ENCODE results near the gene SESN3. TPM values are rescaled to one million over a fixed set of nuclear protein-coding genes. Genes with fewer than 3 reads are reported as not detected.

The SESN3 gene
- total RNA-seq, 1 donor from 2014 or later, result 4.7 TPM

DNA sequence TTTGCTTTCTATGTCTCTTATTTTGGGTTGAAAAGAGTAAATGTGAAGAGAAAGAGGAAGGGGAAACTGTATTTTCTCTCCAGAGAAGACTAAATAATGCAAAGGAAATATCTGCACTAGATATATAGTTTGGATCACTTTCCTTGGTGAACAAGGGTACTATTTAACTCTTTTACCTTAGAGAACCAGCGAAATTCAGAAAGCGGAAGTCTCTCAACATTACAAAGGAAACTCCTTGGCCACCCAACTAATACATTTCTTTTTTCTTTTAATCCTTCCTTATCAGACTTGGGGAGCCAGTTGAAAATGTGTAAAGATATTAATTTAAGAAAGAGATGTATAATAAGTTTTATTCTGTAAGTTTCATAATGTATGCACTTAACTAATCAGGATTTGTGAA lies 64.2 kb downstream of the SESN3 start:
- no peaks in the 10 kb centered on the region for H3K27me3 ChIP-seq (ENCODE audit: control insufficient read depth, insufficient read depth, low read length)
- no peak for DNase-seq (ENCODE audit: low read depth)
- H3K36me3 ChIP-seq (ENCODE audit: control insufficient read depth, insufficient read depth, low read length), result no peaks in the 10 kb centered on the region
- no peak overlapping the region for H3K4me3 ChIP-seq (ENCODE audit: low read depth, low read length)
- TF ChIP-seq, protein P1, sequence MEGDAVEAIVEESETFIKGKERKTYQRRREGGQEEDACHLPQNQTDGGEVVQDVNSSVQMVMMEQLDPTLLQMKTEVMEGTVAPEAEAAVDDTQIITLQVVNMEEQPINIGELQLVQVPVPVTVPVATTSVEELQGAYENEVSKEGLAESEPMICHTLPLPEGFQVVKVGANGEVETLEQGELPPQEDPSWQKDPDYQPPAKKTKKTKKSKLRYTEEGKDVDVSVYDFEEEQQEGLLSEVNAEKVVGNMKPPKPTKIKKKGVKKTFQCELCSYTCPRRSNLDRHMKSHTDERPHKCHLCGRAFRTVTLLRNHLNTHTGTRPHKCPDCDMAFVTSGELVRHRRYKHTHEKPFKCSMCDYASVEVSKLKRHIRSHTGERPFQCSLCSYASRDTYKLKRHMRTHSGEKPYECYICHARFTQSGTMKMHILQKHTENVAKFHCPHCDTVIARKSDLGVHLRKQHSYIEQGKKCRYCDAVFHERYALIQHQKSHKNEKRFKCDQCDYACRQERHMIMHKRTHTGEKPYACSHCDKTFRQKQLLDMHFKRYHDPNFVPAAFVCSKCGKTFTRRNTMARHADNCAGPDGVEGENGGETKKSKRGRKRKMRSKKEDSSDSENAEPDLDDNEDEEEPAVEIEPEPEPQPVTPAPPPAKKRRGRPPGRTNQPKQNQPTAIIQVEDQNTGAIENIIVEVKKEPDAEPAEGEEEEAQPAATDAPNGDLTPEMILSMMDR (IDR thresholded peaks at IDR 0.05; ENCODE audit: insufficient read depth, low read length, poor library complexity, severe bottlenecking), result no peak

DNA sequence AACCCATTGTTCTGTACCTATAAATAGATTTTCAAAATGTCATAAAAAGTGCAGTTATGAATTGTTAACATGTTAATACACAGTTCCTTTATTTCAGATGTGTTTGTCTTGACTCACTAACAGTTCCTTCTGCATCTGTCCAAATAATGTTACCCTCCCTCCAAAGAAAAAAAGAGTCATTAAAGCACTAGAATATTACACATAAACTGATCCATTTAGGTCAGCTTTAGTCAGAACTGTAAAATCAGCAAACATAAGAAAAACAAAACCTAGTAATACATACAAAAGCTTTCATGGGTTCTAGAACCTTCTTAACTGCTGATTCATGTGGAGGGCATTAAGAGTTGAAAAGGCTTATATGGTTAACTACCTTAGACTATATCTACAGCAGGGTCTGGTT lies 65.4 kb downstream of the SESN3 start:
- Histone ChIP-seq H3K36me3 (ENCODE audit: control insufficient read depth, insufficient read depth, low read length) (no peaks in the 10 kb centered on the region), H3K27me3 (ENCODE audit: control insufficient read depth, insufficient read depth, low read length) (no peaks in the 10 kb centered on the region), H3K4me3 (ENCODE audit: low read depth, low read length) (no peak overlapping the region)
- DNase-seq (ENCODE audit: low read depth), result no peak
- TF ChIP-seq, protein P1 (IDR thresholded peaks at IDR 0.05; ENCODE audit: insufficient read depth, low read length, poor library complexity, severe bottlenecking), result no peak

DNA sequence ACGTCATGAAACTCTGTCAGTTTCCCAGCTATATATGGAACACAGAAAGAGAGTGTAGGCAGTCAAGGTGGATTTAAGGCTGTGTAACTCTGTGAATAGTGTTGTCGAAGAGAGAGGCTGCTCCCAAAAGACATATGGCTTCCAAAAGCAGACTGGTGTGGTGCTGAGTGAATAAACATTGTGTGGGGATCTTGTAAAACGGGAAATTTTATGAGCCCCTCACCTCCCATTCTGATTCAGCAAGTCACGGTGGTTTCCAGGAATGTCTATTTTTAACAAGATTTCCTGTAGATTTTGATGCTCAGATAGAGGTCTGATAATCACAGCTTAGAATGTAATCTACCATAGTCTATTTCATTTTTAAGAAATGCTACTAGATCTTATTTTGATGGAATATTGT lies 67.9 kb downstream of the SESN3 start:
- no peaks in the 10 kb centered on the region for H3K27me3 ChIP-seq (ENCODE audit: control insufficient read depth, insufficient read depth, low read length)
- no peaks in the 10 kb centered on the region for H3K36me3 ChIP-seq (ENCODE audit: control insufficient read depth, insufficient read depth, low read length)
- TF ChIP-seq, protein P1 (IDR thresholded peaks at IDR 0.05; ENCODE audit: insufficient read depth, low read length, poor library complexity, severe bottlenecking), result no peak
- DNase-seq (ENCODE audit: low read depth), result no peak
- H3K4me3 ChIP-seq (ENCODE audit: low read depth, low read length), result no peak overlapping the region

DNA sequence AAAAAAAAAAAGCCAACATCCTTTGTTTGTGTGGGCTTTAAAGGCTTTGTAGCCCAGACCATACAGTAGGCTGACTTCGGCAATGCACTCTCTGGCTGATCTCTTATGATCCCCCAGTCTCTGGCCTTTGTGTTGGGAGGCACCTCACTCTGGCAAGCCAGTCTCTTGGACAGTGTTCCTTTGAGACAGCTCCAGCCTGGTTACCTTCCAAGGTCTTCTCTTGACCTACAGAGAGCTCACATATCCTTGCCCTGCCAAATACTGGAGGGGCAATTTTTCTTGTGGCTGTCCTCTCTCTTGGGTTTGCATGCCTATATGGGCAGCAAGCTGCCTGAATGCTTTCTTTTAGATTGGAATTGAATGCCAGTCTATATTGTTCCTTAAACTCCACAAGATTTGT lies 69.8 kb downstream of the SESN3 start:
- Histone ChIP-seq H3K4me3 (ENCODE audit: low read depth, low read length) (no peak overlapping the region), H3K27me3 (ENCODE audit: control insufficient read depth, insufficient read depth, low read length) (no peaks in the 10 kb centered on the region), H3K36me3 (ENCODE audit: control insufficient read depth, insufficient read depth, low read length) (no peaks in the 10 kb centered on the region)
- no peak for DNase-seq (ENCODE audit: low read depth)
- TF ChIP-seq, protein P1 (IDR thresholded peaks at IDR 0.05; ENCODE audit: insufficient read depth, low read length, poor library complexity, severe bottlenecking), result no peak

DNA sequence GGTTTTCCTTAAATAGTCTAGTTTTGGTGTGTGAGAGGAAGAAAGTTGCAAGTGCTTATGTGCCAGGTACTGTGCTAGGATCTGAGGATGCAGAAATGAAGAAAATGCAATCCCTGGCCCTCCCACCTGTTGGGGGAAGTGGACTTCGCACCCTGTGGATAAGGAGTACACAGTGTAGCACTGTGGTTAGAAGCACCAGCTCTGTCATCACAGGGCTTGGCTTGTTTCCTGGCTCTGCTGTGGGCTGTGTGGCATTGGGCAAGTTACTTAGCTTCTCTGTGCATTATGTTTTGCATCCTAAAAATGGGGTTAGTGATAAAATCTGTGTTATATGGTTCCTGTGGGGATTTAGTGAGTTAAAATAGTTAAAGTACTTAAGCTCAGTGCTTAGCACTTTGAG lies 73.2 kb downstream of the SESN3 start:
- Histone ChIP-seq H3K27me3 (ENCODE audit: control insufficient read depth, insufficient read depth, low read length) (no peaks in the 10 kb centered on the region), H3K36me3 (ENCODE audit: control insufficient read depth, insufficient read depth, low read length) (no peaks in the 10 kb centered on the region), H3K4me3 (ENCODE audit: low read depth, low read length) (no peak overlapping the region)
- TF ChIP-seq, protein P1 (IDR thresholded peaks at IDR 0.05; ENCODE audit: insufficient read depth, low read length, poor library complexity, severe bottlenecking), result no peak
- DNase-seq (ENCODE audit: low read depth), result no peak

DNA sequence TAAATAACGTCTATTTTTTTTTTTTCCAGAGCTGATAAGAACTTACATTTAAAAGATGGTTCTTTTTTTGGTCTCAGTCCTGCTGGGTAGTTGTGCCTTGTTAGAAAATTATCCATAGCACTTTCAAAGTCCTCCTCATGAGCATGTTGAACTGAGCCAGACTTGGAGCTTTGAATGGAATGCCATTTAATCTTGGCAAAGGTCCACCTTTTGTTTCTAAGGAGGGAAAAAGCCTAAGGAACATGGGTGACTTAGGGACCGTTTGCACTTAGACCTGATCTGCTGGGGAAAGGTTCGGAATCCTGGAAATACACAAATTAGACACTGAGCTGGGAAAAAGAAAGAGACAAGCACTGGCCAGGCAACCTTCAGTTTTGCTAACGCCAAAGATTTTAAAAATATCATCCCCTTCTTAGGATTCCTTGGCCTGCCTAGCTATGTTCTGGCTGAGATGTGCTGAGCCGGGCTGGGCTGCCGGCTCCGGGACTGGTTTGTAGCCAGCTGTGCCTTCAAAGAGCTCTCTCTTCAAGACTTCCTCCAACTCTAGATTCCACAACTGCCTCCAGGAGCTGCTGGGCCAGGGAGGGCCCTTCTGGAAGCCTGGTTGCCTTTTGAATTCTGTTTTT lies 74.0 kb downstream of the SESN3 start:
- no peaks in the 10 kb centered on the region for H3K27me3 ChIP-seq (ENCODE audit: control insufficient read depth, insufficient read depth, low read length)
- TF ChIP-seq, protein P1 (IDR thresholded peaks at IDR 0.05; ENCODE audit: insufficient read depth, low read length, poor library complexity, severe bottlenecking), result no peak
- H3K4me3 ChIP-seq (ENCODE audit: low read depth, low read length), result no peak overlapping the region
- no peak for DNase-seq (ENCODE audit: low read depth)
- H3K36me3 ChIP-seq (ENCODE audit: control insufficient read depth, insufficient read depth, low read length), result no peaks in the 10 kb centered on the region
